HepG2 (cell line): ENCODE data around the gene WIZ. TPM values are rescaled to one million over a fixed set of nuclear protein-coding genes. Genes with fewer than 3 reads are reported as not detected.

ENCODE experiments used
- CEBPZ ChIP-seq: IDR thresholded peaks from 2 replicates; pipeline ENCODE4 v1.6.1; 2012; ENCODE audit warnings: low read length, improper control_type of control experiment
- ETV6 ChIP-seq: sonication (generic); formaldehyde crosslinking; conservative IDR thresholded peaks from 2 replicates; pipeline ENCODE4 v1.4.0; 2020; ENCODE audit warnings: missing genetic modification reagents
- GLI4 ChIP-seq: sonication (generic); formaldehyde crosslinking; IDR thresholded peaks from 2 replicates; pipeline ENCODE4 v1.5.1; 2020; ENCODE audit warnings: missing genetic modification reagents, mild to moderate bottlenecking, moderate library complexity, borderline replicate concordance
- NCOR1 ChIP-seq: fragments of 200-600 bp; sonication (generic); IDR thresholded peaks from 2 replicates; pipeline ENCODE4 v1.7.0; 2017; ENCODE audit warnings: antibody characterized with exemption, low read length, borderline replicate concordance
- NKX3-1 ChIP-seq: sonication (generic); formaldehyde crosslinking; IDR thresholded peaks from 2 replicates; pipeline ENCODE4 v1.5.0; 2020; ENCODE audit warnings: missing genetic modification reagents
- PCBP2 ChIP-seq: fragments of 200-400 bp; formaldehyde crosslinking; optimal IDR thresholded peaks from 2 replicates; pipeline ENCODE3; 2018; ENCODE audit warnings: low read length, low read depth; ENCODE audit not compliant: poor library complexity, severe bottlenecking
- PHF5A ChIP-seq: IDR thresholded peaks from one replicate; pipeline ENCODE4 v1.6.1; 2018; ENCODE audit warnings: low read depth, missing genetic modification reagents; ENCODE audit not compliant: unreplicated experiment
- TRIM24 ChIP-seq: sonication (generic); formaldehyde crosslinking; IDR thresholded peaks from 2 replicates; pipeline ENCODE4 v1.8.0; 2022; ENCODE audit warnings: mild to moderate bottlenecking, missing genetic modification reagents
- WIZ ChIP-seq: sonication (generic); formaldehyde crosslinking; IDR thresholded peaks from 2 replicates; pipeline ENCODE4 v1.5.1; 2020; ENCODE audit warnings: mild to moderate bottlenecking, missing genetic modification reagents
- ZBTB1 ChIP-seq: sonication (generic); formaldehyde crosslinking; IDR thresholded peaks from 2 replicates; pipeline ENCODE4 v1.4.0; 2020; ENCODE audit warnings: missing genetic modification reagents, borderline replicate concordance
- ZFX ChIP-seq: sonication (generic); formaldehyde crosslinking; IDR thresholded peaks from 2 replicates; pipeline ENCODE4 v1.4.0; 2020; ENCODE audit warnings: mild to moderate bottlenecking, low read depth, missing genetic modification reagents, moderate library complexity
- ZNF136 ChIP-seq: sonication (generic); formaldehyde crosslinking; IDR thresholded peaks from 2 replicates; pipeline ENCODE4 v1.8.1; 2022; ENCODE audit warnings: low read depth, mild to moderate bottlenecking, moderate library complexity, missing genetic modification reagents
- ZNF556 ChIP-seq: sonication (generic); formaldehyde crosslinking; IDR thresholded peaks from 2 replicates; pipeline ENCODE4 v1.4.0; 2020; ENCODE audit warnings: mild to moderate bottlenecking, missing genetic modification reagents, borderline replicate concordance
- ZNF746 ChIP-seq: sonication (generic); formaldehyde crosslinking; IDR thresholded peaks from 2 replicates; pipeline ENCODE4 v1.8.0; 2022; ENCODE audit warnings: mild to moderate bottlenecking, missing genetic modification reagents
- ZNF782 ChIP-seq: sonication (generic); formaldehyde crosslinking; IDR thresholded peaks from 2 replicates; pipeline ENCODE4 v1.4.0; 2020; ENCODE audit warnings: missing genetic modification reagents, mild to moderate bottlenecking, borderline replicate concordance
- polyA plus RNA-seq, 8 experiments: library from polyadenylated mRNA; depleted of rRNA in 3 of 8; stranded (reverse) in 7 of 8; unstranded in 1 of 8; fragments of >200 nt; fragmentation: Illumina TruSeq in 4 of 8; extraction: Trizol in 4 of 8; gene quantifications; 2 replicates each; pipeline versions ENCODE4 v1.2.1 to v1.2.3, GENCODE V29; 2011 to 2016; ENCODE audit warnings: low read depth in 4 of 8, missing spikeins in 1 of 8, mixed read lengths in 1 of 8; ENCODE audit not compliant: insufficient read depth in 1 of 8
- total RNA-seq, 5 experiments: library from RNA; depleted of rRNA; stranded (reverse); fragments of >200 nt; fragmentation: Illumina TruSeq; extraction: Trizol; gene quantifications; 2 replicates each; pipeline ENCODE4 v1.2.3, GENCODE V29; 2016; ENCODE audit warnings: low read depth in 1 of 5
- TF ChIP-seq, protein P1 (sequence below): sonication (generic); formaldehyde crosslinking; IDR thresholded peaks from 2 replicates; pipeline ENCODE4 v1.4.0; 2020; ENCODE audit warnings: missing genetic modification reagents
- TF ChIP-seq, protein P2 (sequence below): sonication (generic); formaldehyde crosslinking; IDR thresholded peaks from 2 replicates; pipeline ENCODE4 v1.5.1; 2020; ENCODE audit warnings: mild to moderate bottlenecking, missing genetic modification reagents, moderate library complexity
- TF ChIP-seq, protein P3 (sequence below): sonication (generic); formaldehyde crosslinking; IDR thresholded peaks from 2 replicates; pipeline ENCODE4 v1.8.1; 2023; ENCODE audit warnings: mild to moderate bottlenecking, missing genetic modification reagents

WIZ gene
- total and polyA plus RNA-seq, 2 of the 13 experiments (the other 11 are each of a cell fraction or from before 2014, with no cell fraction given), result 4.7 to 4.8 TPM

DNA sequence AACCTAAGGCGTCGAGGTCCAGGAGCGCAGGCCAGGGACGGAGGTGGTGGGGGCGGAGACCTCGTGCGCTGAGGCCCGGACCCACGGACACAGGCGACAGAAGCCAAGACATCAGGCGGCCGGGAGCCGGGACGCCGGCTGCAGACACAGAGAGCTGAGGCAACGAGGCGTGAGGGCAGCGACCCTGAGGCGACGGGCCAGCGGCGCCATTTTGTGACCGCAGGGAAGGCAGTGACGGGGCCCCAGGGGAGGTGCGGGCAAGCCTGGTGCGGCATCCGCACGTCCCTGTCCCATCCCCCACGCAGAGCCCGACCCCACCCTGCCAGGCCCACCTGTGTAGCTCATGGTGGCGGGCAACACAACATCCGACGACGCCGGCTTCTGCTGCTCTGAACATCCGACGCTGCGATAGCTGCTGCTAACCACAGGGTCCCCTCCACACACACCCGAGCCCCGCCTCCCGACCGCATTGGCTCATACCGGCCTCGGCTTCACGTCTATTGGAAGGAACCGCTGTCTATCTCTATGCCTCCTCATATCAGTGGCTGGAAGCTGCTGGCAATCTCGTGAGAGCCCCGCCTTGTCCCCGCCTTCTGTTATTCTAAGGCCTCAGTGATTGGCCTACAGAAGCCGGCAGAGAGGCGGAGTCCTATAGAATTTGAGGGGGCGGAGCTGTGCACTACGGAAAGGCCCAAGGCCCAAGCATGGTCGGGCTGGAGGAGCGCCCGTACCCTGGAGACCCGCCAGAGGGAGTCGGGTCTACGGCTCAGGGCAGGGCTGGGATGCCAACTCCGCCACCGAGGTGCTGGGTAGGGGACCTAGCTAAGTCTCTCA lies 31.0 kb downstream of the WIZ start, which contains the start of gene AKAP8L (continued):
- TF ChIP-seq PHF5A (CRISPR knock-in tag) (peak; percentile 60), ZNF782 (0 out of 2 replicates have a peak, but pooled peaks have one; percentile 75), PCBP2 (no peak), TRIM24 (no peak), ZBTB1 (CRISPR knock-in tag) (no peak), CEBPZ (peak; percentile 93), ZFX (CRISPR knock-in tag) (peak; percentile 83), GLI4 (CRISPR knock-in tag) (peak; percentile 88), ZNF136 (CRISPR knock-in tag) (0 out of 2 replicates have a peak, but pooled peaks have one; percentile 78), NKX3-1 (peak; percentile 58; the same call in 1 of the 2 replicates), WIZ (0 out of 2 replicates have a peak, but pooled peaks have one; percentile 68), NCOR1 (peak; percentile 42; the same call in 1 of the 2 replicates), ZNF746 (CRISPR knock-in tag) (peak; percentile 50; the same call in 1 of the 2 replicates), ETV6 (CRISPR knock-in tag) (peak; percentile 50), ZNF556 (CRISPR knock-in tag) (no peak)
- TF ChIP-seq, protein P1, sequence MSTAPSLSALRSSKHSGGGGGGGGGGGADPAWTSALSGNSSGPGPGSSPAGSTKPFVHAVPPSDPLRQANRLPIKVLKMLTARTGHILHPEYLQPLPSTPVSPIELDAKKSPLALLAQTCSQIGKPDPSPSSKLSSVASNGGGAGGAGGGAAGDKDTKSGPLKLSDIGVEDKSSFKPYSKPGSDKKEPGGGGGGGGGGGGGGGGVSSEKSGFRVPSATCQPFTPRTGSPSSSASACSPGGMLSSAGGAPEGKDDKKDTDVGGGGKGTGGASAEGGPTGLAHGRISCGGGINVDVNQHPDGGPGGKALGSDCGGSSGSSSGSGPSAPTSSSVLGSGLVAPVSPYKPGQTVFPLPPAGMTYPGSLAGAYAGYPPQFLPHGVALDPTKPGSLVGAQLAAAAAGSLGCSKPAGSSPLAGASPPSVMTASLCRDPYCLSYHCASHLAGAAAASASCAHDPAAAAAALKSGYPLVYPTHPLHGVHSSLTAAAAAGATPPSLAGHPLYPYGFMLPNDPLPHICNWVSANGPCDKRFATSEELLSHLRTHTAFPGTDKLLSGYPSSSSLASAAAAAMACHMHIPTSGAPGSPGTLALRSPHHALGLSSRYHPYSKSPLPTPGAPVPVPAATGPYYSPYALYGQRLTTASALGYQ (CRISPR knock-in tag), result peak; percentile 45; the same call in 1 of the 2 replicates
- TF ChIP-seq, protein P2, sequence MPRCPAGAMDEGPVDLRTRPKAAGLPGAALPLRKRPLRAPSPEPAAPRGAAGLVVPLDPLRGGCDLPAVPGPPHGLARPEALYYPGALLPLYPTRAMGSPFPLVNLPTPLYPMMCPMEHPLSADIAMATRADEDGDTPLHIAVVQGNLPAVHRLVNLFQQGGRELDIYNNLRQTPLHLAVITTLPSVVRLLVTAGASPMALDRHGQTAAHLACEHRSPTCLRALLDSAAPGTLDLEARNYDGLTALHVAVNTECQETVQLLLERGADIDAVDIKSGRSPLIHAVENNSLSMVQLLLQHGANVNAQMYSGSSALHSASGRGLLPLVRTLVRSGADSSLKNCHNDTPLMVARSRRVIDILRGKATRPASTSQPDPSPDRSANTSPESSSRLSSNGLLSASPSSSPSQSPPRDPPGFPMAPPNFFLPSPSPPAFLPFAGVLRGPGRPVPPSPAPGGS (CRISPR knock-in tag), result peak; percentile 81; the same call in 1 of the 2 replicates
- TF ChIP-seq, protein P3, sequence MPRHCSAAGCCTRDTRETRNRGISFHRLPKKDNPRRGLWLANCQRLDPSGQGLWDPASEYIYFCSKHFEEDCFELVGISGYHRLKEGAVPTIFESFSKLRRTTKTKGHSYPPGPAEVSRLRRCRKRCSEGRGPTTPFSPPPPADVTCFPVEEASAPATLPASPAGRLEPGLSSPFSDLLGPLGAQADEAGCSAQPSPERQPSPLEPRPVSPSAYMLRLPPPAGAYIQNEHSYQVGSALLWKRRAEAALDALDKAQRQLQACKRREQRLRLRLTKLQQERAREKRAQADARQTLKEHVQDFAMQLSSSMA (CRISPR knock-in tag), result peak; percentile 38; the same call in 1 of the 2 replicates
